H1 (cell line): ENCODE measurements around the gene PCP4. TPM values are rescaled to one million over a fixed set of nuclear protein-coding genes. Genes with fewer than 3 reads are reported as not detected.

ENCODE experiments used
- CTCF ChIA-PET: fragments of 300-600 bp; sonication (Branson Sonifier 250); formaldehyde crosslinking; loops from one replicate; lab custom pipeline; 2021; ENCODE audit not compliant: partially characterized antibody; lab: Charles Lee
- POLR2A ChIA-PET: fragments of 300-600 bp; sonication (Branson Sonifier 250); formaldehyde crosslinking; loops from one replicate; lab custom pipeline; 2021; ENCODE audit warnings: inconsistent platforms; ENCODE audit not compliant: partially characterized antibody; lab: Charles Lee
- DNase-seq, 2 experiments: peaks; one replicate each; pipeline versions ENCODE4 v3.0.0 to v3.0.0-alpha.2; 2010 to 2022; ENCODE audit warnings: low spot score in 2 of 2, low read depth in 1 of 2, mixed read lengths in 1 of 2
- FAIRE-seq: peaks from 2 replicates; lab custom pipeline; 2011; peaks lifted over from hg19 to GRCh38; lab: Jason Lieb, UNC
- H2AFZ ChIP-seq: 2 replicates; pipeline ENCODE4 v1.8.1; 2012; ENCODE audit warnings: low read length, inconsistent platforms
- H2AK5ac ChIP-seq: 2 replicates; pipeline ENCODE4 v1.6.1; 2013; ENCODE audit warnings: low read depth, low read length
- H2BK120ac ChIP-seq: replicated peaks from 2 replicates; pipeline ENCODE3; 2013; ENCODE audit warnings: low read depth, low read length, inconsistent platforms
- H2BK12ac ChIP-seq: 2 replicates; pipeline ENCODE4 v1.6.1; 2013; ENCODE audit warnings: low read depth, low read length
- H2BK15ac ChIP-seq: 2 replicates; pipeline ENCODE4 v1.6.1; 2013; ENCODE audit warnings: low read length
- H2BK20ac ChIP-seq: 2 replicates; pipeline ENCODE4 v1.6.1; 2013; ENCODE audit warnings: low read length
- H2BK5ac ChIP-seq: 2 replicates; pipeline ENCODE4 v1.6.1; 2013; ENCODE audit warnings: low read depth, low read length
- H3K14ac ChIP-seq: 2 replicates; pipeline ENCODE4 v1.6.1; 2013; ENCODE audit warnings: inconsistent platforms; ENCODE audit not compliant: insufficient read length
- H3K18ac ChIP-seq: 2 replicates; pipeline ENCODE4 v1.6.1; 2013; ENCODE audit warnings: low read length; ENCODE audit errors: extremely low read depth
- H3K23ac ChIP-seq: 2 replicates; pipeline ENCODE4 v1.6.1; 2013; ENCODE audit warnings: inconsistent platforms; ENCODE audit not compliant: insufficient read length
- H3K23me2 ChIP-seq: 2 replicates; pipeline ENCODE4 v1.6.1; 2013; ENCODE audit warnings: low read depth, low read length
- H3K27ac ChIP-seq: 2 replicates; pipeline ENCODE4 v1.6.1; 2011; ENCODE audit warnings: low read depth, low read length, inconsistent platforms
- H3K27me3 ChIP-seq, 4 experiments: replicated peaks in 1 of 4; 1 replicate in 1 of 4; 2 replicates in 3 of 4; pipeline versions ENCODE4 v1.6.1 to v1.8.1; 2011 to 2013; ENCODE audit warnings: low read length in 3 of 4, mild to moderate bottlenecking in 3 of 4, inconsistent platforms in 2 of 4, mixed read lengths in 2 of 4, moderate library complexity in 1 of 4; ENCODE audit not compliant: control insufficient read depth in 3 of 4, insufficient read depth in 3 of 4; ENCODE audit errors: extremely low read depth in 1 of 4
- H3K36me3 ChIP-seq, 4 experiments: 2 replicates each; pipeline versions ENCODE4 v1.6.1 to v1.8.1; 2011 to 2013; ENCODE audit warnings: mild to moderate bottlenecking in 4 of 4, low read length in 3 of 4, moderate library complexity in 2 of 4, control low read depth in 1 of 4, inconsistent platforms in 1 of 4; ENCODE audit not compliant: insufficient read depth in 4 of 4, control insufficient read depth in 2 of 4
- H3K4ac ChIP-seq: replicated peaks from 2 replicates; pipeline ENCODE3; 2013; ENCODE audit warnings: low read length, low read depth, mixed read lengths, inconsistent platforms; ENCODE audit not compliant: insufficient read length
- H3K4me1 ChIP-seq, 4 experiments: replicated peaks in 1 of 4; 1 replicate in 1 of 4; 2 replicates in 3 of 4; pipeline versions ENCODE4 v1.6.1 to v1.8.1; 2011 to 2013; ENCODE audit warnings: low read length in 3 of 4, inconsistent platforms in 2 of 4, mixed read lengths in 1 of 4; ENCODE audit not compliant: insufficient read depth in 4 of 4, control insufficient read depth in 3 of 4
- H3K4me2 ChIP-seq, 2 experiments: 2 replicates each; pipeline versions ENCODE4 v1.6.1 to v1.8.1; 2011 to 2013; ENCODE audit warnings: low read depth in 2 of 2, low read length in 2 of 2, control low read depth in 1 of 2, inconsistent platforms in 1 of 2, mild to moderate bottlenecking in 1 of 2; ENCODE audit not compliant: insufficient read depth in 1 of 2
- H3K4me3 ChIP-seq, 4 experiments: fragments of 200-600, 300-600 bp in 1 of 4; sonication (generic), shearing (Covaris generic), sonication (Bioruptor Twin) in 1 of 4; 2 replicates each; pipeline versions ENCODE4 v1.5.1 to v1.8.1; 2011 to 2016; ENCODE audit warnings: low read length in 4 of 4, low read depth in 3 of 4, control low read depth in 2 of 4, inconsistent platforms in 2 of 4, mild to moderate bottlenecking in 2 of 4, mixed read lengths in 1 of 4, moderate library complexity in 1 of 4; ENCODE audit not compliant: insufficient read depth in 2 of 4; ENCODE audit errors: extremely low read depth in 1 of 4
- H3K56ac ChIP-seq: replicated peaks from 2 replicates; pipeline ENCODE3; 2013; ENCODE audit warnings: low read depth, mild to moderate bottlenecking, mixed read lengths, low read length, inconsistent platforms; ENCODE audit not compliant: insufficient read length
- H3K79me1 ChIP-seq: 2 replicates; pipeline ENCODE4 v1.6.1; 2013; ENCODE audit warnings: low read depth, low read length, control low read depth
- H3K79me2 ChIP-seq, 2 experiments: 2 replicates each; pipeline versions ENCODE4 v1.6.1 to v1.8.1; 2012 to 2013; ENCODE audit warnings: low read length in 2 of 2, mild to moderate bottlenecking in 2 of 2, inconsistent platforms in 1 of 2; ENCODE audit not compliant: insufficient read depth in 2 of 2, control insufficient read depth in 1 of 2
- H3K9ac ChIP-seq, 4 experiments: replicated peaks in 1 of 4; 1 replicate in 1 of 4; 2 replicates in 3 of 4; pipeline versions ENCODE4 v1.6.1 to v1.8.1; 2011 to 2013; ENCODE audit warnings: low read depth in 3 of 4, low read length in 3 of 4, control low read depth in 2 of 4, mild to moderate bottlenecking in 2 of 4, moderate library complexity in 2 of 4, inconsistent platforms in 1 of 4; ENCODE audit errors: extremely low read depth in 1 of 4
- H3K9me3 ChIP-seq, 2 experiments: 2 replicates each; pipeline versions ENCODE4 v1.6.1 to v1.8.1; 2012 to 2013; ENCODE audit warnings: mild to moderate bottlenecking in 2 of 2, moderate library complexity in 2 of 2, control low read depth in 1 of 2, inconsistent platforms in 1 of 2, low read depth in 1 of 2, low read length in 1 of 2, mixed read lengths in 1 of 2; ENCODE audit not compliant: insufficient read depth in 2 of 2
- H4K20me1 ChIP-seq, 2 experiments: replicated peaks in 1 of 2; 2 replicates each; pipeline versions ENCODE3 to v1.8.1; 2011 to 2013; ENCODE audit warnings: inconsistent platforms in 2 of 2, low read length in 2 of 2, mild to moderate bottlenecking in 1 of 2; ENCODE audit not compliant: insufficient read depth in 2 of 2, control insufficient read depth in 1 of 2
- H4K5ac ChIP-seq: 2 replicates; pipeline ENCODE4 v1.6.1; 2013; ENCODE audit warnings: low read length, low read depth, mixed read lengths, inconsistent platforms; ENCODE audit not compliant: insufficient read length
- H4K8ac ChIP-seq: 2 replicates; pipeline ENCODE4 v1.8.0; 2013; ENCODE audit warnings: mild to moderate bottlenecking, moderate library complexity, low read length, inconsistent platforms; ENCODE audit not compliant: insufficient read depth; ENCODE audit errors: extremely low read depth
- H4K91ac ChIP-seq: replicated peaks from 2 replicates; pipeline ENCODE3; 2013; ENCODE audit warnings: low read length, mixed read lengths, inconsistent platforms; ENCODE audit not compliant: insufficient read length
- BACH1 ChIP-seq: IDR thresholded peaks from 2 replicates; pipeline ENCODE4 v1.6.1; 2012; ENCODE audit warnings: low read length, improper control_type of control experiment
- RAD21 ChIP-seq, 2 experiments: IDR thresholded peaks in 1 of 2; conservative IDR thresholded peaks in 1 of 2; 2 replicates each; pipeline ENCODE4 v1.6.1; 2011; ENCODE audit warnings: low read depth in 2 of 2, low read length in 2 of 2, improper control_type of control experiment in 1 of 2, inconsistent platforms in 1 of 2, mild to moderate bottlenecking in 1 of 2, moderate library complexity in 1 of 2
- TEAD4 ChIP-seq: IDR thresholded peaks from 2 replicates; pipeline ENCODE4 v1.6.1; 2012; ENCODE audit warnings: low read depth, low read length, inconsistent platforms, mixed read lengths
- WGBS, 2 experiments: shearing (Covaris generic) in 1 of 2; methylation state at CpG; one replicate each; pipeline versions ENCODE4 v1.1.6 to v1.1.7; 2013 to 2015; ENCODE audit warnings: low lambda C conversion rate in 2 of 2, mixed read lengths in 2 of 2, inconsistent platforms in 1 of 2, low coverage in 1 of 2, missing lambda C conversion rate in 1 of 2; ENCODE audit not compliant: insufficient replicate concordance in 2 of 2, insufficient coverage in 1 of 2, insufficient read length in 1 of 2; ENCODE audit errors: extremely low coverage in 1 of 2, missing lambda C conversion rate in 1 of 2; 5-methylcytosine and 5-hydroxymethylcytosine counted together
- polyA plus RNA-seq, 7 experiments: library from polyadenylated mRNA; depleted of rRNA in 3 of 7; stranded (reverse) in 5 of 7; unstranded in 2 of 7; fragments of >200 nt in 5 of 7; fragments of 200-250 nt in 2 of 7; gene quantifications; 1 replicate in 5 of 7; 2 replicates in 1 of 7; 4 replicates in 1 of 7; pipeline versions ENCODE4 v1.2.1 to v1.2.3, GENCODE V29; 2011 to 2013; ENCODE audit warnings: missing spikeins in 2 of 7, mixed read lengths in 2 of 7
- total RNA-seq: library from RNA; stranded (reverse); fragmentation: NEBNext Ultra II Directional; extraction: Animal tissue kit (Norgen Biotek cat#: 25700); gene quantifications from 2 replicates; pipeline ENCODE4 v1.2.1, GENCODE V29; 2021
- TF ChIP-seq, protein P1 (sequence below), 3 experiments: IDR thresholded peaks; 1 replicate in 2 of 3; 2 replicates in 1 of 3; pipeline versions ENCODE4 v1.5.1 to v1.6.1; 2011; ENCODE audit warnings: low read length in 3 of 3, mild to moderate bottlenecking in 3 of 3, inconsistent platforms in 2 of 3, low read depth in 1 of 3, moderate library complexity in 1 of 3; ENCODE audit not compliant: insufficient read depth in 1 of 3; ENCODE audit errors: control extremely low read depth in 1 of 3

PCP4 gene
- total and polyA plus RNA-seq, 2 of the 8 experiments (the other 6 are each of a cell fraction or from before 2014, with no cell fraction given), result 1.8 to 2.4 TPM

DNA sequence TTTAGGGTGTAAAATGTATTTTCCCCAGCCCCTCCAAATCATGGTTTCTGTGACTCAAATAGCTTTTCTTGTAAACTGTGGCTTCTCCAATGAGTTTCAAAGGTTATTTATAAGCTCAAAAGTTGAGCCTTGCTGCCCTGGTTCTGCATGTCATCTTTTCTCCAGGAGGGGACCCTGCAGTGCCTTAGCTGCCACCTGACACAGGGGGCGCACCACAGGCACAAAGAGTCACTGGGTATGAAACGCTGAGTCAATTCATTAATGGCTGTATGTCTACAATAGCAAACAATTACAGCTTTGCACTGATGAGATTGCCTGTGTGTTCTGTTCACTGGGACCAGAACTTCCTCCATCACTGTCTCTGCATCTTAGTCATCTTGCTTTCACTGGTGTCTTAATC lies 100.8 kb downstream of the PCP4 start:
- Histone ChIP-seq H3K36me3 (no peaks in the 10 kb centered on the region), H3K23ac (no peak overlapping the region), H3K4ac (no peak overlapping the region), H4K5ac (no peak overlapping the region), H3K23me2 (no peaks in the 10 kb centered on the region), H2AK5ac (no peak overlapping the region), H3K4me3 (no peak overlapping the region), H2AFZ (no peak overlapping the region), H3K27me3 (no peaks in the 10 kb centered on the region), H2BK120ac (no peak overlapping the region), H3K56ac (no peak overlapping the region), H4K20me1 (no peaks in the 10 kb centered on the region), H3K9ac (no peak overlapping the region), H2BK20ac (no peak overlapping the region), H4K8ac (no peak overlapping the region), H2BK15ac (no peak overlapping the region), H4K91ac (no peak overlapping the region), H3K79me1 (no peaks in the 10 kb centered on the region), H3K18ac (no peak overlapping the region), H2BK12ac (no peak overlapping the region), H2BK5ac (no peak overlapping the region), H3K79me2 (no peaks in the 10 kb centered on the region), H3K14ac (no peak overlapping the region), H3K27ac (no peak overlapping the region), H3K9me3 (0 out of 4 replicates have a peak, but pooled peaks cover 0 to 3% of the 10 kb centered on the region in 2 experiments), H3K4me1 (no peaks in the 10 kb centered on the region), H3K4me2 (no peak overlapping the region)
- ChIA-PET CTCF (interaction anchor here (0.7 to 2.9 kb wide), 12 partner anchors 9 to 822 kb away, joined by 3 to 13 read pairs (median 3); no protein-coding TSS in a partner anchor), POLR2A (no interaction called here)
- FAIRE-seq, result no peak
- TF ChIP-seq, protein P1, sequence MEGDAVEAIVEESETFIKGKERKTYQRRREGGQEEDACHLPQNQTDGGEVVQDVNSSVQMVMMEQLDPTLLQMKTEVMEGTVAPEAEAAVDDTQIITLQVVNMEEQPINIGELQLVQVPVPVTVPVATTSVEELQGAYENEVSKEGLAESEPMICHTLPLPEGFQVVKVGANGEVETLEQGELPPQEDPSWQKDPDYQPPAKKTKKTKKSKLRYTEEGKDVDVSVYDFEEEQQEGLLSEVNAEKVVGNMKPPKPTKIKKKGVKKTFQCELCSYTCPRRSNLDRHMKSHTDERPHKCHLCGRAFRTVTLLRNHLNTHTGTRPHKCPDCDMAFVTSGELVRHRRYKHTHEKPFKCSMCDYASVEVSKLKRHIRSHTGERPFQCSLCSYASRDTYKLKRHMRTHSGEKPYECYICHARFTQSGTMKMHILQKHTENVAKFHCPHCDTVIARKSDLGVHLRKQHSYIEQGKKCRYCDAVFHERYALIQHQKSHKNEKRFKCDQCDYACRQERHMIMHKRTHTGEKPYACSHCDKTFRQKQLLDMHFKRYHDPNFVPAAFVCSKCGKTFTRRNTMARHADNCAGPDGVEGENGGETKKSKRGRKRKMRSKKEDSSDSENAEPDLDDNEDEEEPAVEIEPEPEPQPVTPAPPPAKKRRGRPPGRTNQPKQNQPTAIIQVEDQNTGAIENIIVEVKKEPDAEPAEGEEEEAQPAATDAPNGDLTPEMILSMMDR (IDR thresholded peaks at IDR 0.05; ENCODE audit: control extremely low read depth in 1 of 3, insufficient read depth in 1 of 3, low read depth in 1 of 3, low read length in 3 of 3), result peak; percentile 66 to 86 (median 67)
- TF ChIP-seq BACH1 (peak; percentile 8; the same call in 1 of the 2 replicates), RAD21 (IDR thresholded peaks at IDR 0.05 in 1 of 2, conservative IDR thresholded peaks at IDR 0.05 in 1 of 2; ENCODE audit: low read depth in 2 of 2, low read length in 2 of 2) (peak; percentile 30 to 49; a peak in 3 of 4 replicates), TEAD4 (no peak)
- DNase-seq, result peak in 1 of 2 experiments; percentile 50
- WGBS, 2 experiments, result 92% methylated on average over 2 of the region's 2 CpGs; no CpG with 5 or more reads in 1 of the 2 experiments
